NB4 (cell line): ENCODE measurements around the gene FGD2.

Experiments
- POLR2A ChIP-seq: IDR thresholded peaks from 2 replicates; pipeline ENCODE4 v1.6.1; 2011; ENCODE audit warnings: mild to moderate bottlenecking; ENCODE audit not compliant: insufficient read length; ENCODE audit errors: extremely low read depth
- TF ChIP-seq, protein P1 (sequence below): IDR thresholded peaks from one replicate; pipeline ENCODE4 v1.5.1; 2012; ENCODE audit warnings: low read depth, low read length

DNA sequence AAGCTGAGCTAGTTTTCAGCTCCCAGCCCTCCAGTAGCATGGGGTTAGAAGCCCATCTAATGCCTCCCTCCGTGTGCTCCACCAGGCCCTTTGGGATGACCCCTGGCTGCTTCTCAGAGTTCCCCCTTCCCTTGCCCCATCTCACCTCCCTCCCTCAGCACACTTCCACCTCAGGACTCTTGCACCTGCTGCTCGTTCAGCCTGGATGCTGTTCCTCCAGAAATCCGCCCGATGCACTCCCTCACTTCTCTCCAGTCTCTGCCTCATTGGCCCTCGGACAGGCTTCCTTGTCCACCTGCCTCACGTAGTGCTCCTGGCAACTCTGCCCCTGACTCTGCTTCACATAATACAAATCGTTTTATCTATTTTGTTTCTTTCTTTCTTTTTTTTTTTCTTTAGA lies 26.8 kb downstream of the FGD2 start:
- TF ChIP-seq, protein P1, sequence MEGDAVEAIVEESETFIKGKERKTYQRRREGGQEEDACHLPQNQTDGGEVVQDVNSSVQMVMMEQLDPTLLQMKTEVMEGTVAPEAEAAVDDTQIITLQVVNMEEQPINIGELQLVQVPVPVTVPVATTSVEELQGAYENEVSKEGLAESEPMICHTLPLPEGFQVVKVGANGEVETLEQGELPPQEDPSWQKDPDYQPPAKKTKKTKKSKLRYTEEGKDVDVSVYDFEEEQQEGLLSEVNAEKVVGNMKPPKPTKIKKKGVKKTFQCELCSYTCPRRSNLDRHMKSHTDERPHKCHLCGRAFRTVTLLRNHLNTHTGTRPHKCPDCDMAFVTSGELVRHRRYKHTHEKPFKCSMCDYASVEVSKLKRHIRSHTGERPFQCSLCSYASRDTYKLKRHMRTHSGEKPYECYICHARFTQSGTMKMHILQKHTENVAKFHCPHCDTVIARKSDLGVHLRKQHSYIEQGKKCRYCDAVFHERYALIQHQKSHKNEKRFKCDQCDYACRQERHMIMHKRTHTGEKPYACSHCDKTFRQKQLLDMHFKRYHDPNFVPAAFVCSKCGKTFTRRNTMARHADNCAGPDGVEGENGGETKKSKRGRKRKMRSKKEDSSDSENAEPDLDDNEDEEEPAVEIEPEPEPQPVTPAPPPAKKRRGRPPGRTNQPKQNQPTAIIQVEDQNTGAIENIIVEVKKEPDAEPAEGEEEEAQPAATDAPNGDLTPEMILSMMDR: no peak
- TF ChIP-seq POLR2A: no peak
